GM23248 (cell line): ENCODE measurements around the gene S100G.

Source experiments
- EZH2 ChIP-seq: fragments of 200-600 bp; sonication (generic); IDR thresholded peaks from 2 replicates; pipeline ENCODE4 v1.6.1; 2018; ENCODE audit warnings: antibody characterized with exemption, mild to moderate bottlenecking; ENCODE audit not compliant: insufficient read depth, poor library complexity, severe bottlenecking
- EZH2phosphoT487 ChIP-seq: fragments of 200-600 bp; sonication (generic); IDR thresholded peaks from 2 replicates; pipeline ENCODE4 v1.6.1; 2018; ENCODE audit warnings: antibody characterized with exemption, moderate library complexity, mild to moderate bottlenecking, low read depth; ENCODE audit not compliant: insufficient read depth

DNA sequence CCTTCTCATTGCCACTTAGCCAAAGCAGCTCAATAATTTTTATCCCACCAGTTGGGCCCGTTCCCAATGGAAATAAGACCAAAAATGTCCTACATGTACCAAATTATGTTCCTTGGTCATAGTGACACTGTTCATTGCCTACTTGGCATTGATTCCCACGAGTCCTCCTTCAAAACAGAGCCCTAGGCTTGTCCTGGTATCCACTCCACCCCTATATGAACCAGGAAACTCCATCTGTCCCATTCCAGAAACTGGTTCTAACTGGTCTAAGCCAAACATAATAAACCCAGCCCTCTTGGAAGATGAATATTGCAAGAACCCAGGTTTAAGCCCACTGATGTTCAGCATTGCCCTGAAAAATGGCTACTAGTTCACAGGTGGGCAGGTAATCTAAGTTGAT lies 30.9 kb upstream of the S100G start:
- no peak for TF ChIP-seq EZH2
- TF ChIP-seq EZH2phosphoT487: no peak
